ENCODE measurements around the gene SCAF4. TPM values are rescaled to one million over a fixed set of nuclear protein-coding genes. Genes with fewer than 3 reads are reported as not detected.

Gene SCAF4
- total and polyA plus RNA-seq, 12 donors: 9.5 to 24.0 (median 15.1) TPM

- Histone ChIP-seq H3K9me3 (replicated peaks in 1 of 3) (no peaks in the 10 kb centered on the region), H3K27ac (no peak overlapping the region), H3K27me3 (no peaks in the 10 kb centered on the region), H3K4me3 (peak overlapping the region in 2 of 4 donors; percentile 88 to 99), H3K4me1 (replicated peaks in 1 of 2) (peaks cover 0 to 44% of the 10 kb centered on the region in 2 donors), H3K36me3 (replicated peaks in 1 of 2) (no peaks in the 10 kb centered on the region)
- intact Hi-C loops (cut with DNase I): loop anchor here in 1 of 2 donors (5.0 kb wide), 1 partner anchor 62 kb away; no protein-coding TSS in a partner anchor
- DNase-seq: no peak
- TF ChIP-seq POLR2A (IDR thresholded peaks at IDR 0.05) (no peak), CTCF (IDR thresholded peaks at IDR 0.05) (no peak)
- WGBS, 4 donors: 55 to 62% (median 58%) methylated on average over 4 of the region's 4 CpGs
These were observed 2.1 kb downstream of the SCAF4 start for GRCh38 chr21:31729622-31730343.

GRCh38 chr21:31728952-31729351 is 3.0 kb downstream of the SCAF4 start:
- Histone ChIP-seq H3K27ac (no peak overlapping the region), H3K4me1 (replicated peaks in 1 of 2) (peaks cover 0 to 53% of the 10 kb centered on the region in 2 donors), H3K9me3 (replicated peaks in 1 of 3) (no peaks in the 10 kb centered on the region), H3K36me3 (replicated peaks in 1 of 2) (no peaks in the 10 kb centered on the region), H3K27me3 (no peaks in the 10 kb centered on the region), H3K4me3 (peak overlapping the region in 1 of 4 donors; percentile 88)
- intact Hi-C loops (cut with DNase I): no loop called here
- 87 to 96% (median 93%) methylated on average over 3 of the region's 3 CpGs for WGBS, 4 donors
- DNase-seq: no peak
- no peak for TF ChIP-seq POLR2A (IDR thresholded peaks at IDR 0.05)
- no peak for TF ChIP-seq CTCF (IDR thresholded peaks at IDR 0.05)

GRCh38 chr21:31728191-31728590 is 3.7 kb downstream of the SCAF4 start:
- H3K9me3 ChIP-seq (replicated peaks in 1 of 3): no peaks in the 10 kb centered on the region
- WGBS, 4 donors: 90 to 95% (median 92%) methylated on average over 2 of the region's 2 CpGs
- H3K27ac ChIP-seq: no peak overlapping the region
- DNase-seq: no peak
- H3K4me3 ChIP-seq: no peak overlapping the region
- no peaks in the 10 kb centered on the region for H3K36me3 ChIP-seq (replicated peaks in 1 of 2)
- no peaks in the 10 kb centered on the region for H3K27me3 ChIP-seq
- TF ChIP-seq POLR2A (IDR thresholded peaks at IDR 0.05): no peak
- intact Hi-C loops (cut with DNase I): no loop called here
- peaks cover 0 to 49% of the 10 kb centered on the region in 2 donors for H3K4me1 ChIP-seq (replicated peaks in 1 of 2)

GRCh38 chr21:31727181-31727580 is 4.7 kb downstream of the SCAF4 start:
- Histone ChIP-seq H3K4me3 (no peak overlapping the region), H3K9me3 (replicated peaks in 1 of 3) (no peaks in the 10 kb centered on the region), H3K36me3 (replicated peaks in 1 of 2) (no peaks in the 10 kb centered on the region), H3K4me1 (replicated peaks in 1 of 2) (peaks cover 0 to 41% of the 10 kb centered on the region in 2 donors), H3K27me3 (no peaks in the 10 kb centered on the region), H3K27ac (no peak overlapping the region)
- 72 to 81% (median 77%) methylated on average over 7 of the region's 7 CpGs for WGBS, 4 donors
- DNase-seq: no peak
- intact Hi-C loops (cut with DNase I): no loop called here
- TF ChIP-seq POLR2A (IDR thresholded peaks at IDR 0.05): no peak
- TF ChIP-seq CTCF (IDR thresholded peaks at IDR 0.05): no peak

- intact Hi-C loops (cut with DNase I): no loop called here
- 95 to 100% (median 99%) methylated on average over 4 of the region's 4 CpGs for WGBS, 4 donors
- Histone ChIP-seq H3K4me3 (no peak overlapping the region), H3K27me3 (no peaks in the 10 kb centered on the region), H3K9me3 (replicated peaks in 1 of 3) (no peaks in the 10 kb centered on the region), H3K27ac (no peak overlapping the region), H3K4me1 (replicated peaks in 1 of 2) (peaks cover 0 to 41% of the 10 kb centered on the region in 2 donors), H3K36me3 (replicated peaks in 1 of 2) (no peaks in the 10 kb centered on the region)
- no peak for TF ChIP-seq POLR2A (IDR thresholded peaks at IDR 0.05)
- no peak for TF ChIP-seq CTCF (IDR thresholded peaks at IDR 0.05)
- DNase-seq: no peak
These were observed 5.5 kb downstream of the SCAF4 start for GRCh38 chr21:31726407-31726806.

Measured in adrenal gland (tissue), 12 donors.